ENCODE results near the gene SMIM22.

DNA sequence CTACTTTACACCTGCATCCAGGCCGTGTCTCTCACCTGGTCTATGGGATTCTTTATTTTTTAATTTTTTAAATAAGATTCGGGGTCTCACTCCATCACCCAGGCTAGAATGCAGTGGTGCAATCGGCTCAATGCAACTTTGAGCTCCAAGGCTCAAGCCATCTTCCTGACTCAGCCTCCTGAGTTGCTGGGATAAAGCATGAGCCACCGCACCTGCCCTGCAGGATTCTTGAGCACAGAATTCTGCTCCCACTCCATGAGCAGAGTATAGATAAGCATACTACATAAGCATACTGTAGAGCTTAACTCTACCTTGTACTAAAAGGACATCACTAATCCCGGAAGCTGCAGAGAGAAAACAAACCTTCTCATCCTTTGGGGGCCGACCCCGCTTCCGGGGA lies 36.4 kb downstream of the SMIM22 start:
- TF ChIP-seq CTCF (IDR thresholded peaks at IDR 0.05 in 8 of 11, conservative IDR thresholded peaks at IDR 0.05 in 3 of 11), result no peak
- TF ChIP-seq POLR2A (IDR thresholded peaks at IDR 0.05), result no peak
- no peak for TF ChIP-seq POLR2AphosphoS5 (IDR thresholded peaks at IDR 0.05)
